Measurements from ENCODE around the gene CSMD2. TPM values are rescaled to one million over a fixed set of nuclear protein-coding genes. Genes with fewer than 3 reads are reported as not detected.

Gene CSMD2
- total RNA-seq, 6 experiments from 2014 or later = under 0.01 to 0.19 (median 0.09) TPM; not detected in 1

- intact Hi-C loops (cut with DNase I) = no loop called here
- 13% methylated on average over 1 of the region's 1 CpG for WGBS (ENCODE audit: insufficient coverage, low coverage, low lambda C conversion rate, missing lambda C conversion rate)
Observed at GRCh38 chr1:33823830-33824229, 341.2 kb downstream of the CSMD2 start.

GRCh38 chr1:33823401-33823800 lies 341.6 kb downstream of the CSMD2 start:
- intact Hi-C loops (cut with DNase I) = no loop called here
- H3K27ac ChIP-seq = no peak overlapping the region
- DNase-seq (no peak), ATAC-seq (no peak)
- TF ChIP-seq CTCF (IDR thresholded peaks at IDR 0.05) (no peak), POLR2A (IDR thresholded peaks at IDR 0.05) (no peak)
- no peak overlapping the region for H3K4me3 ChIP-seq
- H3K36me3 ChIP-seq = no peaks in the 10 kb centered on the region
- no peaks in the 10 kb centered on the region for H3K27me3 ChIP-seq
- H3K4me1 ChIP-seq = no peaks in the 10 kb centered on the region
- WGBS (ENCODE audit: insufficient coverage, low coverage, low lambda C conversion rate, missing lambda C conversion rate) = no CpG with 5 or more reads among the region's 2 CpGs
- no peaks in the 10 kb centered on the region for H3K9me3 ChIP-seq

More at GRCh38 chr1:33823830-33824229, 341.2 kb downstream of the CSMD2 start:
- Histone ChIP-seq H3K9me3 (no peaks in the 10 kb centered on the region), H3K4me1 (no peaks in the 10 kb centered on the region), H3K36me3 (no peaks in the 10 kb centered on the region), H3K27ac (no peak overlapping the region), H3K27me3 (no peaks in the 10 kb centered on the region), H3K4me3 (no peak overlapping the region)
- ATAC-seq (no peak), DNase-seq (no peak)
- TF ChIP-seq CTCF (IDR thresholded peaks at IDR 0.05) (no peak), POLR2A (IDR thresholded peaks at IDR 0.05) (no peak)

GRCh38 chr1:33822396-33822795 lies 342.6 kb downstream of the CSMD2 start:
- intact Hi-C loops (cut with DNase I) = no loop called here
- Histone ChIP-seq H3K27ac (no peak overlapping the region), H3K4me1 (no peaks in the 10 kb centered on the region), H3K9me3 (no peaks in the 10 kb centered on the region), H3K4me3 (no peak overlapping the region), H3K36me3 (no peaks in the 10 kb centered on the region), H3K27me3 (no peaks in the 10 kb centered on the region)
- TF ChIP-seq CTCF (IDR thresholded peaks at IDR 0.05) (no peak), POLR2A (IDR thresholded peaks at IDR 0.05) (no peak)
- WGBS (ENCODE audit: insufficient coverage, low coverage, low lambda C conversion rate, missing lambda C conversion rate) = 34% methylated on average over 4 of the region's 6 CpGs
- ATAC-seq = no peak
- no peak for DNase-seq

- Histone ChIP-seq H3K4me3 (no peak overlapping the region), H3K4me1 (no peaks in the 10 kb centered on the region), H3K36me3 (no peaks in the 10 kb centered on the region), H3K9me3 (no peaks in the 10 kb centered on the region), H3K27ac (no peak overlapping the region), H3K27me3 (no peaks in the 10 kb centered on the region)
- DNase-seq (no peak), ATAC-seq (no peak)
- TF ChIP-seq POLR2A (IDR thresholded peaks at IDR 0.05) (no peak), CTCF (IDR thresholded peaks at IDR 0.05) (no peak)
- whole genome bisulfite sequencing (ENCODE audit: insufficient coverage, low coverage, low lambda C conversion rate, missing lambda C conversion rate) = 90% methylated on average over 4 of the region's 6 CpGs
- intact Hi-C loops (cut with DNase I) = no loop called here
Observed at GRCh38 chr1:33821291-33821690, 343.7 kb downstream of the CSMD2 start.

GRCh38 chr1:33820804-33821203 lies 344.2 kb downstream of the CSMD2 start:
- Histone ChIP-seq H3K4me3 (no peak overlapping the region), H3K36me3 (no peaks in the 10 kb centered on the region), H3K27ac (no peak overlapping the region), H3K4me1 (no peaks in the 10 kb centered on the region), H3K9me3 (no peaks in the 10 kb centered on the region), H3K27me3 (no peaks in the 10 kb centered on the region)
- ATAC-seq (no peak), DNase-seq (no peak)
- no peak for TF ChIP-seq CTCF (IDR thresholded peaks at IDR 0.05)
- WGBS (ENCODE audit: insufficient coverage, low coverage, low lambda C conversion rate, missing lambda C conversion rate) = 43% methylated on average over 3 of the region's 5 CpGs
- intact Hi-C loops (cut with DNase I) = no loop called here
